Liver (tissue), 9 donors: ENCODE data around the gene ANO10. TPM values are rescaled to one million over a fixed set of nuclear protein-coding genes. Genes with fewer than 3 reads are reported as not detected.

Experiments used
- DNase-seq: peaks from one replicate; pipeline ENCODE4 v3.0.0-alpha.2; 2017; ENCODE audit warnings: low spot score
- H3K27ac ChIP-seq, 2 donors: one replicate each; pipeline ENCODE4 v1.7.0; 2013; ENCODE audit warnings: inconsistent platforms in 2 of 2, low read length in 2 of 2, control low read depth in 1 of 2, low read depth in 1 of 2, mild to moderate bottlenecking in 1 of 2
- H3K27me3 ChIP-seq, 4 donors: one replicate each; pipeline versions ENCODE4 v1.6.1 to v1.7.0; 2013; ENCODE audit warnings: low read length in 3 of 4, inconsistent platforms in 1 of 4, mild to moderate bottlenecking in 1 of 4, moderate library complexity in 1 of 4; ENCODE audit not compliant: control insufficient read depth in 4 of 4, insufficient read depth in 4 of 4
- H3K36me3 ChIP-seq, 4 donors: one replicate each; pipeline versions ENCODE4 v1.6.1 to v1.7.0; 2013; ENCODE audit warnings: low read length in 3 of 4, mild to moderate bottlenecking in 3 of 4, low read depth in 1 of 4, moderate library complexity in 1 of 4; ENCODE audit not compliant: control insufficient read depth in 4 of 4, insufficient read depth in 3 of 4
- H3K4me1 ChIP-seq, 4 donors: one replicate each; pipeline versions ENCODE4 v1.6.1 to v1.7.0; 2013; ENCODE audit warnings: low read length in 3 of 4, mild to moderate bottlenecking in 3 of 4, moderate library complexity in 1 of 4; ENCODE audit not compliant: control insufficient read depth in 4 of 4, insufficient read depth in 4 of 4
- H3K4me3 ChIP-seq, 3 donors: one replicate each; pipeline versions ENCODE4 v1.6.1 to v1.7.0; 2013; ENCODE audit warnings: low read length in 3 of 3, control low read depth in 1 of 3, low read depth in 1 of 3, mild to moderate bottlenecking in 1 of 3
- H3K9ac ChIP-seq, 2 donors: one replicate each; pipeline ENCODE4 v1.7.0; 2013; ENCODE audit warnings: low read length in 2 of 2, mild to moderate bottlenecking in 2 of 2, moderate library complexity in 2 of 2, control low read depth in 1 of 2, low read depth in 1 of 2
- H3K9me3 ChIP-seq, 4 donors: one replicate each; pipeline versions ENCODE4 v1.6.1 to v1.7.0; 2013; ENCODE audit warnings: low read length in 3 of 4; ENCODE audit not compliant: control insufficient read depth in 4 of 4
- EGR1 ChIP-seq, 2 donors: IDR thresholded peaks; 2 replicates each; pipeline ENCODE4 v1.6.1; 2016 to 2018; ENCODE audit warnings: antibody characterized with exemption in 2 of 2, low read depth in 2 of 2
- FOXA1 ChIP-seq: IDR thresholded peaks from 2 replicates; pipeline ENCODE4 v1.6.1; 2016; ENCODE audit warnings: antibody characterized with exemption
- FOXA2 ChIP-seq: IDR thresholded peaks from 2 replicates; pipeline ENCODE4 v1.6.1; 2016; ENCODE audit warnings: antibody characterized with exemption
- GABPA ChIP-seq, 2 donors: IDR thresholded peaks in 1 of 2; conservative IDR thresholded peaks in 1 of 2; 2 replicates each; pipeline ENCODE4 v1.6.1; 2016; ENCODE audit warnings: antibody characterized with exemption in 2 of 2, mild to moderate bottlenecking in 1 of 2, moderate library complexity in 1 of 2
- HNF4A ChIP-seq, 2 donors: conservative IDR thresholded peaks; 2 replicates each; pipeline ENCODE4 v1.6.1; 2016; ENCODE audit warnings: antibody characterized with exemption in 2 of 2, mild to moderate bottlenecking in 2 of 2
- HNF4G ChIP-seq: IDR thresholded peaks from 2 replicates; pipeline ENCODE4 v1.6.1; 2016; ENCODE audit warnings: antibody characterized with exemption
- JUND ChIP-seq, 2 donors: IDR thresholded peaks; 2 replicates each; pipeline ENCODE4 v1.6.1; 2016; ENCODE audit warnings: antibody characterized with exemption in 2 of 2
- NR2F2 ChIP-seq: IDR thresholded peaks from 2 replicates; pipeline ENCODE4 v1.6.1; 2016; ENCODE audit warnings: antibody characterized with exemption
- RAD21 ChIP-seq, 2 donors: IDR thresholded peaks; 2 replicates each; pipeline ENCODE4 v1.6.1; 2016; ENCODE audit warnings: antibody characterized with exemption in 2 of 2, mild to moderate bottlenecking in 2 of 2
- RXRA ChIP-seq, 2 donors: IDR thresholded peaks; 2 replicates each; pipeline ENCODE4 v1.6.1; 2017 to 2018; ENCODE audit warnings: antibody characterized with exemption in 2 of 2, mild to moderate bottlenecking in 1 of 2
- SP1 ChIP-seq: IDR thresholded peaks from 2 replicates; pipeline ENCODE4 v1.6.1; 2018; ENCODE audit warnings: antibody characterized with exemption, mild to moderate bottlenecking
- TAF1 ChIP-seq: conservative IDR thresholded peaks from 2 replicates; pipeline ENCODE4 v1.6.1; 2016; ENCODE audit warnings: antibody characterized with exemption, mild to moderate bottlenecking
- YY1 ChIP-seq: IDR thresholded peaks from 2 replicates; pipeline ENCODE4 v1.6.1; 2016; ENCODE audit warnings: antibody characterized with exemption, mild to moderate bottlenecking
- WGBS: extraction: QIAGEN DNeasy Blood & Tissue Kit; methylation state at CpG from one replicate; pipeline ENCODE4 v1.1.7; 2013; 5-methylcytosine and 5-hydroxymethylcytosine counted together
- polyA plus RNA-seq, 2 donors: library from polyadenylated mRNA; stranded (reverse) in 1 of 2; unstranded in 1 of 2; fragments of 200-250 nt in 1 of 2; fragments of >200 nt in 1 of 2; fragmentation: Nextera tagmentation in 1 of 2; extraction: Ambion mirVana in 1 of 2; gene quantifications; one replicate each; pipeline versions ENCODE4 v1.2.1 to v1.2.3, GENCODE V29; 2013 to 2015
- total RNA-seq, 2 donors: library from RNA; depleted of rRNA; stranded (reverse); fragments of >200 nt; gene quantifications; one replicate each; pipeline ENCODE4 v1.2.3, GENCODE V29; 2014
- TF ChIP-seq, protein P1 (sequence below): fragments of 150-350 bp; IDR thresholded peaks from 2 replicates; pipeline ENCODE4 v1.5.1; 2017; ENCODE audit warnings: improper control_type of control experiment, low read depth, low read length; ENCODE audit not compliant: missing input control
- TF ChIP-seq, protein P2 (sequence below): IDR thresholded peaks from 2 replicates; pipeline ENCODE4 v1.6.1; 2016; ENCODE audit warnings: antibody characterized with exemption
- TF ChIP-seq, protein P3 (sequence below): IDR thresholded peaks from 2 replicates; pipeline ENCODE4 v1.6.1; 2016; ENCODE audit warnings: antibody characterized with exemption
- TF ChIP-seq, protein P4 (sequence below): IDR thresholded peaks from 2 replicates; pipeline ENCODE4 v1.6.1; 2016; ENCODE audit warnings: antibody characterized with exemption
- TF ChIP-seq, protein P5 (sequence below): IDR thresholded peaks from 2 replicates; pipeline ENCODE4 v1.6.1; 2016; ENCODE audit warnings: antibody characterized with exemption, mild to moderate bottlenecking
- donor health status: healthy.
- donor health status: healthy.
- donor health status: healthy.
- donor health status: healthy.
- donor health status: healthy.

The ANO10 gene
- total and polyA plus RNA-seq, 4 donors: 5.6 to 8.7 (median 6.8) TPM

DNA sequence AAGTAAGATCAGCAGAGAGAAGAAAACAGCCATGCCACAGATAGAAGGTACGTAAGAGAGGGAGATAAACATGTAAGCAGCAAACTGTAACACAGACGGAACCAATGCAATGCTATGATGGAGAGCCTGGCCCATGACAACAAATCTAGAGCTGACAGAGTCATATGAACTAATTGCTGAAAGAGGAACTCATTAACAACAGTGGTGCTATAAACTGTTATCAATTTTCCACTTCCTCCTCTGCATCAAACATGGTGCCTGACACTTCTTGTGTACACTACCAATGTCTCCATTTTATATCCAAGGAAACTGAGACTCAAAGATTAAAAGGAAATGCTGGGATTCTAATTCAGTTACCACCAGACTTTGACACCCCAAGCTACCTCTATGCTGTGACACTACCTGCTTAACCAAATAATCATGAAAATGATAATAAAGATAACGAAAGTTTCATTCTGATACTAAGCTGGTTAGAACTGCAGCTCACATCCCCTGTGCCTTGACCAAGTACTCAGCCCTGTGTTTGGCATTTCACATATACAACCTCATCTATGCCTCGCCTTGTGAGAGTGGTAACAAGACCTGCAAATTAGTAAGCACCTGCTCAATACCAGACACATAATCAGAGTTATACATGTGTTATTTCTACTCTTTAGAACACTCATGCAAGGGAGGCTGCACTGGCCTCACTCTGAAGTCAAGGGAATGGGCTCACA is 79.3 kb downstream of the ANO10 start:
- Histone ChIP-seq H3K9me3 (no peaks in the 10 kb centered on the region), H3K27me3 (no peaks in the 10 kb centered on the region), H3K4me3 (no peak overlapping the region), H3K4me1 (no peaks in the 10 kb centered on the region), H3K27ac (no peak overlapping the region), H3K9ac (no peak overlapping the region), H3K36me3 (no peaks in the 10 kb centered on the region)
- no peak for DNase-seq
- WGBS: 91% methylated on average over 4 of the region's 4 CpGs
- TF ChIP-seq YY1 (no peak), EGR1 (IDR thresholded peaks at IDR 0.05; ENCODE audit: low read depth in 2 of 2) (no peak), RAD21 (IDR thresholded peaks at IDR 0.05) (no peak), TAF1 (no peak), FOXA2 (no peak), HNF4A (conservative IDR thresholded peaks at IDR 0.05) (no peak), RXRA (IDR thresholded peaks at IDR 0.05) (no peak), NR2F2 (no peak), JUND (IDR thresholded peaks at IDR 0.05) (no peak), FOXA1 (no peak), HNF4G (no peak), GABPA (IDR thresholded peaks at IDR 0.05 in 1 of 2, conservative IDR thresholded peaks at IDR 0.05 in 1 of 2) (no peak), SP1 (no peak)
- TF ChIP-seq, protein P1, sequence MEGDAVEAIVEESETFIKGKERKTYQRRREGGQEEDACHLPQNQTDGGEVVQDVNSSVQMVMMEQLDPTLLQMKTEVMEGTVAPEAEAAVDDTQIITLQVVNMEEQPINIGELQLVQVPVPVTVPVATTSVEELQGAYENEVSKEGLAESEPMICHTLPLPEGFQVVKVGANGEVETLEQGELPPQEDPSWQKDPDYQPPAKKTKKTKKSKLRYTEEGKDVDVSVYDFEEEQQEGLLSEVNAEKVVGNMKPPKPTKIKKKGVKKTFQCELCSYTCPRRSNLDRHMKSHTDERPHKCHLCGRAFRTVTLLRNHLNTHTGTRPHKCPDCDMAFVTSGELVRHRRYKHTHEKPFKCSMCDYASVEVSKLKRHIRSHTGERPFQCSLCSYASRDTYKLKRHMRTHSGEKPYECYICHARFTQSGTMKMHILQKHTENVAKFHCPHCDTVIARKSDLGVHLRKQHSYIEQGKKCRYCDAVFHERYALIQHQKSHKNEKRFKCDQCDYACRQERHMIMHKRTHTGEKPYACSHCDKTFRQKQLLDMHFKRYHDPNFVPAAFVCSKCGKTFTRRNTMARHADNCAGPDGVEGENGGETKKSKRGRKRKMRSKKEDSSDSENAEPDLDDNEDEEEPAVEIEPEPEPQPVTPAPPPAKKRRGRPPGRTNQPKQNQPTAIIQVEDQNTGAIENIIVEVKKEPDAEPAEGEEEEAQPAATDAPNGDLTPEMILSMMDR: no peak
- TF ChIP-seq, protein P2, sequence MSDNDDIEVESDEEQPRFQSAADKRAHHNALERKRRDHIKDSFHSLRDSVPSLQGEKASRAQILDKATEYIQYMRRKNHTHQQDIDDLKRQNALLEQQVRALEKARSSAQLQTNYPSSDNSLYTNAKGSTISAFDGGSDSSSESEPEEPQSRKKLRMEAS: no peak
- TF ChIP-seq, protein P3, sequence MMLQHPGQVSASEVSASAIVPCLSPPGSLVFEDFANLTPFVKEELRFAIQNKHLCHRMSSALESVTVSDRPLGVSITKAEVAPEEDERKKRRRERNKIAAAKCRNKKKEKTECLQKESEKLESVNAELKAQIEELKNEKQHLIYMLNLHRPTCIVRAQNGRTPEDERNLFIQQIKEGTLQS: no peak
- TF ChIP-seq, protein P4, sequence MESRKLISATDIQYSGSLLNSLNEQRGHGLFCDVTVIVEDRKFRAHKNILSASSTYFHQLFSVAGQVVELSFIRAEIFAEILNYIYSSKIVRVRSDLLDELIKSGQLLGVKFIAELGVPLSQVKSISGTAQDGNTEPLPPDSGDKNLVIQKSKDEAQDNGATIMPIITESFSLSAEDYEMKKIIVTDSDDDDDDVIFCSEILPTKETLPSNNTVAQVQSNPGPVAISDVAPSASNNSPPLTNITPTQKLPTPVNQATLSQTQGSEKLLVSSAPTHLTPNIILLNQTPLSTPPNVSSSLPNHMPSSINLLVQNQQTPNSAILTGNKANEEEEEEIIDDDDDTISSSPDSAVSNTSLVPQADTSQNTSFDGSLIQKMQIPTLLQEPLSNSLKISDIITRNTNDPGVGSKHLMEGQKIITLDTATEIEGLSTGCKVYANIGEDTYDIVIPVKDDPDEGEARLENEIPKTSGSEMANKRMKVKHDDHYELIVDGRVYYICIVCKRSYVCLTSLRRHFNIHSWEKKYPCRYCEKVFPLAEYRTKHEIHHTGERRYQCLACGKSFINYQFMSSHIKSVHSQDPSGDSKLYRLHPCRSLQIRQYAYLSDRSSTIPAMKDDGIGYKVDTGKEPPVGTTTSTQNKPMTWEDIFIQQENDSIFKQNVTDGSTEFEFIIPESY: no peak
- TF ChIP-seq, protein P5, sequence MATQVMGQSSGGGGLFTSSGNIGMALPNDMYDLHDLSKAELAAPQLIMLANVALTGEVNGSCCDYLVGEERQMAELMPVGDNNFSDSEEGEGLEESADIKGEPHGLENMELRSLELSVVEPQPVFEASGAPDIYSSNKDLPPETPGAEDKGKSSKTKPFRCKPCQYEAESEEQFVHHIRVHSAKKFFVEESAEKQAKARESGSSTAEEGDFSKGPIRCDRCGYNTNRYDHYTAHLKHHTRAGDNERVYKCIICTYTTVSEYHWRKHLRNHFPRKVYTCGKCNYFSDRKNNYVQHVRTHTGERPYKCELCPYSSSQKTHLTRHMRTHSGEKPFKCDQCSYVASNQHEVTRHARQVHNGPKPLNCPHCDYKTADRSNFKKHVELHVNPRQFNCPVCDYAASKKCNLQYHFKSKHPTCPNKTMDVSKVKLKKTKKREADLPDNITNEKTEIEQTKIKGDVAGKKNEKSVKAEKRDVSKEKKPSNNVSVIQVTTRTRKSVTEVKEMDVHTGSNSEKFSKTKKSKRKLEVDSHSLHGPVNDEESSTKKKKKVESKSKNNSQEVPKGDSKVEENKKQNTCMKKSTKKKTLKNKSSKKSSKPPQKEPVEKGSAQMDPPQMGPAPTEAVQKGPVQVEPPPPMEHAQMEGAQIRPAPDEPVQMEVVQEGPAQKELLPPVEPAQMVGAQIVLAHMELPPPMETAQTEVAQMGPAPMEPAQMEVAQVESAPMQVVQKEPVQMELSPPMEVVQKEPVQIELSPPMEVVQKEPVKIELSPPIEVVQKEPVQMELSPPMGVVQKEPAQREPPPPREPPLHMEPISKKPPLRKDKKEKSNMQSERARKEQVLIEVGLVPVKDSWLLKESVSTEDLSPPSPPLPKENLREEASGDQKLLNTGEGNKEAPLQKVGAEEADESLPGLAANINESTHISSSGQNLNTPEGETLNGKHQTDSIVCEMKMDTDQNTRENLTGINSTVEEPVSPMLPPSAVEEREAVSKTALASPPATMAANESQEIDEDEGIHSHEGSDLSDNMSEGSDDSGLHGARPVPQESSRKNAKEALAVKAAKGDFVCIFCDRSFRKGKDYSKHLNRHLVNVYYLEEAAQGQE: no peak
